ENCODE measurements around the gene OR9Q1. TPM values are rescaled to one million over a fixed set of nuclear protein-coding genes. Genes with fewer than 3 reads are reported as not detected.

OR9Q1 gene
- polyA plus RNA-seq, 1 donor (not counting 4 experiments of a cell fraction or from before 2014, with no cell fraction given) = not detected

DNA sequence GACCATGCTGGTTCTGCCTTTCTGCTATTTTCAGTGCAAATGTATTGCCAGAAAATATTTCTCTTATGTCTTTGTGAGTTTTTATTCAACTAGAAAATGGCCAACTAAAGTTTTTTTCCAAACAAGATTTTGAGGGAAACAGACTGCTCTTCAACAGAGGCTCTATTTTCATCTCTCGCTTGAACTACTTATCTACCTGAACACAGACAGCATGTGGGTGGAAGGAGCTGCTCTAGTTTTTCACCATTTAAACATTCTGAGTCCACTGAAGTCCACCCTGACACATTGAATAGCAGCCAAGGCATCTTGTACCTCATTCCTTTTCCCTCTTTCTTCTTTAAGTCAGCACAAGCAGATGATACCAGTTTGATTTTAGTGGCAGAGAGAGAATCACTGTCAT is 111.5 kb downstream of the OR9Q1 start:
- no peaks in the 10 kb centered on the region for H3K79me2 ChIP-seq (ENCODE audit: control insufficient read depth, insufficient read depth, low read length)
- no peak overlapping the region for H3K27ac ChIP-seq (ENCODE audit: control insufficient read depth, insufficient read depth, low read length)
- no peak overlapping the region for H3K4me2 ChIP-seq (ENCODE audit: control insufficient read depth, extremely low read depth, insufficient read depth, low read depth, low read length)
- H3K4me3 ChIP-seq (ENCODE audit: control insufficient read depth in 2 of 3, extremely low read depth in 1 of 3, insufficient read depth in 2 of 3, low read depth in 1 of 3, low read length in 3 of 3) = no peak overlapping the region
- H3K9ac ChIP-seq (ENCODE audit: control insufficient read depth, extremely low read depth, insufficient read depth, low read length) = no peak overlapping the region
- H3K9me3 ChIP-seq (ENCODE audit: control insufficient read depth, low read depth, low read length) = no peaks in the 10 kb centered on the region
- FAIRE-seq = no peak
- no peaks in the 10 kb centered on the region for H3K27me3 ChIP-seq (ENCODE audit: control insufficient read depth, extremely low read depth, insufficient read depth, low read length)
- peaks cover 13% of the 10 kb centered on the region for H3K4me1 ChIP-seq (ENCODE audit: control insufficient read depth, extremely low read depth, insufficient read depth, low read length)
- no peaks in the 10 kb centered on the region for H4K20me1 ChIP-seq (ENCODE audit: control insufficient read depth, extremely low read depth, insufficient read depth, low read length)
- dilution Hi-C loops (cut with MboI; ENCODE audit: extremely low pct_ligation_motif_present, low sequenced_read_pairs) = no loop called here
- no peak overlapping the region for H2AFZ ChIP-seq (ENCODE audit: control insufficient read depth, low read length)
- H3K36me3 ChIP-seq (ENCODE audit: control insufficient read depth in 2 of 2, extremely low read depth in 1 of 2, insufficient read depth in 2 of 2, low read length in 2 of 2) = no peaks in the 10 kb centered on the region
- no peaks in the 10 kb centered on the region for H3K9me1 ChIP-seq (ENCODE audit: control insufficient read depth, extremely low read depth, insufficient read depth, low read length)
- TF ChIP-seq EZH2 (IDR thresholded peaks at IDR 0.05; ENCODE audit: low read length) = no peak
- TF ChIP-seq, protein P1, sequence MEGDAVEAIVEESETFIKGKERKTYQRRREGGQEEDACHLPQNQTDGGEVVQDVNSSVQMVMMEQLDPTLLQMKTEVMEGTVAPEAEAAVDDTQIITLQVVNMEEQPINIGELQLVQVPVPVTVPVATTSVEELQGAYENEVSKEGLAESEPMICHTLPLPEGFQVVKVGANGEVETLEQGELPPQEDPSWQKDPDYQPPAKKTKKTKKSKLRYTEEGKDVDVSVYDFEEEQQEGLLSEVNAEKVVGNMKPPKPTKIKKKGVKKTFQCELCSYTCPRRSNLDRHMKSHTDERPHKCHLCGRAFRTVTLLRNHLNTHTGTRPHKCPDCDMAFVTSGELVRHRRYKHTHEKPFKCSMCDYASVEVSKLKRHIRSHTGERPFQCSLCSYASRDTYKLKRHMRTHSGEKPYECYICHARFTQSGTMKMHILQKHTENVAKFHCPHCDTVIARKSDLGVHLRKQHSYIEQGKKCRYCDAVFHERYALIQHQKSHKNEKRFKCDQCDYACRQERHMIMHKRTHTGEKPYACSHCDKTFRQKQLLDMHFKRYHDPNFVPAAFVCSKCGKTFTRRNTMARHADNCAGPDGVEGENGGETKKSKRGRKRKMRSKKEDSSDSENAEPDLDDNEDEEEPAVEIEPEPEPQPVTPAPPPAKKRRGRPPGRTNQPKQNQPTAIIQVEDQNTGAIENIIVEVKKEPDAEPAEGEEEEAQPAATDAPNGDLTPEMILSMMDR (optimal IDR thresholded peaks at IDR 0.05 in 1 of 3, IDR thresholded peaks at IDR 0.05 in 1 of 3, conservative IDR thresholded peaks at IDR 0.05 in 1 of 3; ENCODE audit: extremely low read depth in 1 of 3, insufficient read depth in 2 of 3, low read length in 3 of 3) = no peak
- DNase-seq (ENCODE audit: low read depth, low spot score) = no peak

DNA sequence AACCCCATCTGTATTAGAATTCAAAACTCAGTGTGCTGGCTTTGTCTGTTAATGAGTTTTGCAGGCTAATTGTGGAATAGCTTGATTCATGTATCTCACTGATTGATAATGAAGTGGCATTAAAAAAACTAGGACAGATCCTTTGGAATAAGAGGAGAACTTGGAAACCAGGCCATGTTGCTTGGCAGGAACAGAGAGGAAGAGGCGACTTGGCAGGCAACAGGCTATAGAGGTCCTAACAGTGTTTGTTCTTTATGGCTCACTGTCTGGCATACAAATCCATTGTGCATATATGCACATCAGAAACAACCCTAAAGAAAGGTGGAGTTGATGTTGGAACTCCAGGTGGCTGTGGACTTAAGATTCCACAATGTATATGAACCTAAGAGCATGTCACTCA is 119.1 kb downstream of the OR9Q1 start:
- no peaks in the 10 kb centered on the region for H3K79me2 ChIP-seq (ENCODE audit: control insufficient read depth, insufficient read depth, low read length)
- FAIRE-seq = no peak
- TF ChIP-seq, protein P1 (optimal IDR thresholded peaks at IDR 0.05 in 1 of 3, IDR thresholded peaks at IDR 0.05 in 1 of 3, conservative IDR thresholded peaks at IDR 0.05 in 1 of 3; ENCODE audit: extremely low read depth in 1 of 3, insufficient read depth in 2 of 3, low read length in 3 of 3) = no peak
- no peak for TF ChIP-seq EZH2 (IDR thresholded peaks at IDR 0.05; ENCODE audit: low read length)
- no peaks in the 10 kb centered on the region for H4K20me1 ChIP-seq (ENCODE audit: control insufficient read depth, extremely low read depth, insufficient read depth, low read length)
- DNase-seq (ENCODE audit: low read depth, low spot score) = no peak
- no peak overlapping the region for H2AFZ ChIP-seq (ENCODE audit: control insufficient read depth, low read length)
- no peaks in the 10 kb centered on the region for H3K27me3 ChIP-seq (ENCODE audit: control insufficient read depth, extremely low read depth, insufficient read depth, low read length)
- no peak overlapping the region for H3K4me3 ChIP-seq (ENCODE audit: control insufficient read depth in 2 of 3, extremely low read depth in 1 of 3, insufficient read depth in 2 of 3, low read depth in 1 of 3, low read length in 3 of 3)
- no peak overlapping the region for H3K9ac ChIP-seq (ENCODE audit: control insufficient read depth, extremely low read depth, insufficient read depth, low read length)
- H3K4me2 ChIP-seq (ENCODE audit: control insufficient read depth, extremely low read depth, insufficient read depth, low read depth, low read length) = no peak overlapping the region
- no peaks in the 10 kb centered on the region for H3K9me3 ChIP-seq (ENCODE audit: control insufficient read depth, low read depth, low read length)
- no peaks in the 10 kb centered on the region for H3K9me1 ChIP-seq (ENCODE audit: control insufficient read depth, extremely low read depth, insufficient read depth, low read length)
- no peaks in the 10 kb centered on the region for H3K4me1 ChIP-seq (ENCODE audit: control insufficient read depth, extremely low read depth, insufficient read depth, low read length)
- no peaks in the 10 kb centered on the region for H3K36me3 ChIP-seq (ENCODE audit: control insufficient read depth in 2 of 2, extremely low read depth in 1 of 2, insufficient read depth in 2 of 2, low read length in 2 of 2)
- H3K27ac ChIP-seq (ENCODE audit: control insufficient read depth, insufficient read depth, low read length) = no peak overlapping the region
- dilution Hi-C loops (cut with MboI; ENCODE audit: extremely low pct_ligation_motif_present, low sequenced_read_pairs) = no loop called here

All from keratinocyte (primary cell).